NB4 (cell line): ENCODE measurements around the gene FBXW8.

Experiments used
- CTCF ChIP-seq: IDR thresholded peaks from one replicate; pipeline ENCODE4 v1.5.1; 2012; ENCODE audit warnings: low read depth, low read length
- MAX ChIP-seq: IDR thresholded peaks from 2 replicates; pipeline ENCODE4 v1.6.1; 2011; ENCODE audit warnings: low read depth, low read length
- MYC ChIP-seq: IDR thresholded peaks from 2 replicates; pipeline ENCODE4 v1.6.1; 2011; ENCODE audit warnings: low read depth, low read length
- POLR2A ChIP-seq: IDR thresholded peaks from 2 replicates; pipeline ENCODE4 v1.6.1; 2011; ENCODE audit warnings: mild to moderate bottlenecking; ENCODE audit not compliant: insufficient read length; ENCODE audit errors: extremely low read depth

- no peak for TF ChIP-seq POLR2A
- peak; percentile 44 for TF ChIP-seq CTCF
- peak; percentile 96 for TF ChIP-seq MYC
- peak; percentile 93 for TF ChIP-seq MAX
Measured at GRCh38 chr12:117046011-117046369, 135.2 kb downstream of the FBXW8 start.
